Prostate gland (tissue), 2 donors: ENCODE data around the gene CCDC93.

Experiments used
- CTCF ChIP-seq, 4 experiments: fragments of 200-600 bp in 2 of 4; fragments of 450-650 bp in 2 of 4; sonication (generic) in 2 of 4; IDR thresholded peaks; 1 replicate in 3 of 4; 2 replicates in 1 of 4; pipeline ENCODE4 v1.5.1; 2016 to 2019; ENCODE audit warnings: antibody characterized with exemption in 4 of 4, mild to moderate bottlenecking in 2 of 4, moderate library complexity in 2 of 4
- POLR2A ChIP-seq: fragments of 450-650 bp; IDR thresholded peaks from one replicate; pipeline ENCODE4 v1.6.1; 2016; ENCODE audit warnings: antibody characterized with exemption, mild to moderate bottlenecking

- no peak for TF ChIP-seq CTCF (IDR thresholded peaks at IDR 0.05)
- no peak for TF ChIP-seq POLR2A
Measured at GRCh38 chr2:117994729-117995128, 19.1 kb downstream of the CCDC93 start.
